Ovary (tissue), 9 donors: Measurements from ENCODE around the gene KAT6B. TPM values are rescaled to one million over a fixed set of nuclear protein-coding genes. Genes with fewer than 3 reads are reported as not detected.
"Not testable (repeated sequence)": the region's sequence is repeated elsewhere in the genome, so short reads cannot be mapped to it uniquely, and the experiment has no call there.

Experiments used
- DNase-seq, 5 donors: peaks; one replicate each; pipeline ENCODE4 v3.0.0-alpha.2; 2019 to 2020
- H3K27ac ChIP-seq, 2 donors: fragments of 200-600 bp; one replicate each; pipeline versions ENCODE4 v1.5.1 to v1.8.0; 2019 to 2022
- H3K27me3 ChIP-seq: fragments of 200-600 bp; one replicate; pipeline ENCODE4 v1.8.0; 2022
- H3K36me3 ChIP-seq: fragments of 200-600 bp; sonication (generic); one replicate; pipeline ENCODE4 v1.5.1; 2019
- H3K4me1 ChIP-seq: one replicate; pipeline ENCODE4 v1.8.1; 2013; ENCODE audit warnings: mild to moderate bottlenecking, moderate library complexity; ENCODE audit not compliant: insufficient read depth
- H3K4me3 ChIP-seq: fragments of 200-600 bp; sonication (generic); one replicate; pipeline ENCODE4 v1.5.1; 2017
- H3K9me3 ChIP-seq, 2 donors: fragments of 200-600 bp in 1 of 2; sonication (generic) in 1 of 2; one replicate each; pipeline versions ENCODE4 v1.5.1 to v1.8.1; 2013 to 2019; ENCODE audit warnings: mild to moderate bottlenecking in 1 of 2, moderate library complexity in 1 of 2
- CTCF ChIP-seq, 3 donors: fragments of 450-650 bp in 2 of 3; fragments of 200-600 bp in 1 of 3; IDR thresholded peaks; one replicate each; pipeline versions ENCODE4 v1.5.1 to v1.8.0; 2016 to 2022; ENCODE audit warnings: antibody characterized with exemption in 3 of 3, mild to moderate bottlenecking in 1 of 3
- EP300 ChIP-seq: sonication (generic); formaldehyde crosslinking; IDR thresholded peaks from one replicate; pipeline ENCODE4 v1.6.1; 2017; ENCODE audit warnings: antibody characterized with exemption
- POLR2A ChIP-seq: fragments of 450-650 bp; IDR thresholded peaks from one replicate; pipeline ENCODE4 v1.6.1; 2017; ENCODE audit warnings: antibody characterized with exemption, mild to moderate bottlenecking, moderate library complexity
- WGBS, 3 donors: extraction: QIAGEN DNeasy Blood & Tissue Kit in 1 of 3; methylation state at CpG; one replicate each; pipeline versions ENCODE4 v1.1.5 to v1.1.7; 2013 to 2017; 5-methylcytosine and 5-hydroxymethylcytosine counted together
- intact Hi-C, 4 donors: fragments of 100-400 bp; cut with DNase I; formaldehyde crosslinking; loops; one replicate each; pipeline versions ENCODE4 v1.11.0 to v1.15.1; 2022 to 2023
- polyA plus RNA-seq, 2 donors: library from polyadenylated mRNA; stranded (reverse); fragments of 200-250 nt in 1 of 2; fragments of 350-450 nt in 1 of 2; fragmentation: Illumina TruSeq in 1 of 2; extraction: RNeasy Lipid Tissue Mini Kit (QIAGEN cat#74804) in 1 of 2; gene quantifications; one replicate each; pipeline ENCODE4 v1.2.3, GENCODE V29; 2013 to 2014
- total RNA-seq, 7 donors: library from RNA; depleted of rRNA in 2 of 7; stranded (reverse); fragments of >200 nt in 2 of 7; fragmentation: NEBNext Ultra II Directional in 3 of 7; extraction: Animal tissue kit (Norgen Biotek cat#: 25700) in 3 of 7; gene quantifications; one replicate each; pipeline versions ENCODE4 v1.1.0 to v1.2.4, GENCODE V29; 2016 to 2023
- donor health status: DM: no; HTN: no; CAD: no; lungs with moderate emphysema.
- donor health status: DM: no; HTN: no; CAD: no.
- donor health status: Bipolar disorder and iron deficiency.
- donor health status: DM: yes; HTN: yes; CAD: no.
- donor health status: DM: no; HTN: no; CAD: no.
- donor health status: DM: yes; HTN: yes; CAD: no.

The KAT6B gene
- total and polyA plus RNA-seq, 9 donors: 14.9 to 61.6 (median 49.2) TPM

- Histone ChIP-seq H3K4me3 (no peak overlapping the region), H3K27me3 (no peaks in the 10 kb centered on the region), H3K27ac (no peak overlapping the region), H3K36me3 (no peaks in the 10 kb centered on the region), H3K4me1 (peaks cover 18% of the 10 kb centered on the region), H3K9me3 (no peaks in the 10 kb centered on the region)
- TF ChIP-seq CTCF (IDR thresholded peaks at IDR 0.05) (no peak), EP300 (no peak), POLR2A (no peak)
- no peak for DNase-seq
- intact Hi-C loops: no loop called here
- WGBS, 3 donors: 77 to 85% (median 78%) methylated on average over 4 of the region's 4 CpGs
These were observed 66.4 kb downstream of the KAT6B start for GRCh38 chr10:74892839-74893238.

GRCh38 chr10:74893329-74893728 lies 66.9 kb downstream of the KAT6B start:
- peaks cover 19% of the 10 kb centered on the region for H3K4me1 ChIP-seq
- H3K4me3 ChIP-seq, H3K27me3 ChIP-seq, intact Hi-C loops, H3K9me3 ChIP-seq, H3K27ac ChIP-seq, H3K36me3 ChIP-seq, DNase-seq: not testable (repeated sequence)
- 75 to 86% (median 83%) methylated on average over 6 of the region's 6 CpGs for WGBS, 3 donors

- intact Hi-C loops: no loop called here
- 69 to 79% (median 74%) methylated on average over 5 of the region's 5 CpGs for WGBS, 3 donors
- no peak overlapping the region for H3K27ac ChIP-seq
- TF ChIP-seq POLR2A (no peak), CTCF (IDR thresholded peaks at IDR 0.05) (no peak)
- peaks cover 16% of the 10 kb centered on the region for H3K4me1 ChIP-seq
- DNase-seq: no peak
- H3K27me3 ChIP-seq: no peaks in the 10 kb centered on the region
- no peaks in the 10 kb centered on the region for H3K36me3 ChIP-seq
- H3K9me3 ChIP-seq: no peaks in the 10 kb centered on the region
- H3K4me3 ChIP-seq: no peak overlapping the region
These were observed 70.6 kb downstream of the KAT6B start for GRCh38 chr10:74896788-74897527.

- TF ChIP-seq EP300: no peak
- TF ChIP-seq POLR2A: no peak
- no peak for TF ChIP-seq CTCF (IDR thresholded peaks at IDR 0.05)
- no peaks in the 10 kb centered on the region for H3K27me3 ChIP-seq
- no peaks in the 10 kb centered on the region for H3K9me3 ChIP-seq
- WGBS, 3 donors: 71 to 74% (median 73%) methylated on average over 4 of the region's 4 CpGs
- DNase-seq: no peak
- no peak overlapping the region for H3K27ac ChIP-seq
- intact Hi-C loops: no loop called here
- no peak overlapping the region for H3K4me3 ChIP-seq
- H3K4me1 ChIP-seq: peaks cover 16% of the 10 kb centered on the region
- no peaks in the 10 kb centered on the region for H3K36me3 ChIP-seq
These were observed 72.0 kb downstream of the KAT6B start for GRCh38 chr10:74898201-74898976.

- H3K9me3 ChIP-seq: no peaks in the 10 kb centered on the region
- H3K4me1 ChIP-seq: peaks cover 22% of the 10 kb centered on the region
- H3K36me3 ChIP-seq: no peaks in the 10 kb centered on the region
- no peak for DNase-seq
- H3K4me3 ChIP-seq: no peak overlapping the region
- intact Hi-C loops: no loop called here
- H3K27ac ChIP-seq: no peak overlapping the region
- TF ChIP-seq CTCF (IDR thresholded peaks at IDR 0.05): no peak
- no peak for TF ChIP-seq EP300
- no peak for TF ChIP-seq POLR2A
- WGBS, 3 donors: 91 to 97% (median 95%) methylated on average over 5 of the region's 5 CpGs
- H3K27me3 ChIP-seq: no peaks in the 10 kb centered on the region
These were observed 73.9 kb downstream of the KAT6B start for GRCh38 chr10:74900297-74900696.
